GM21367 (cell line): ENCODE measurements around the gene ARHGAP35.
"Not testable (repeated sequence)": the region's sequence is repeated elsewhere in the genome, so short reads cannot be mapped to it uniquely, and the experiment has no call there.

ENCODE experiments used
- ATAC-seq: cut with Tn5 transposase; IDR thresholded peaks from one replicate; pipeline ENCODE4 v1.9.1; 2021; ENCODE audit not compliant: unreplicated experiment

Gene ARHGAP35

DNA sequence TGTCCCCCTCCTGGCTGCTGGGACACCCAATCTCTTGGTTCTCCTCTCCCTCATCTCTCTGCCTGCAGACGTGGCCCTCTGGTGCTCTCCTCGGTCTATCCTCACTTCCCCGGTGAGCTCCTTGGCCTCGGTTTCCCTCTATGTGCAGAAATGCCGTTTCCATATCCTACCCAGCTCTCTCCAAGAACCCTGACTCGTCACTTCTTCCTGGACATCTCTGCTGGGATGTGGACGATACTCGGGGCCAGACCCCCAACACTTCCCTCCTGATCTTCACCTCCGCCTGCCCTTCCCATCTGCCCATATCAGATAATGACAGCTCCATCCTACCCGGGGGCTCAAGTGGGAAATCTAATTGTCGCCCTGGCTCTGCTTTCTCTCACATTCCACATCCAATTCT lies 18.0 kb upstream of the ARHGAP35 start:
- ATAC-seq = no peak

DNA sequence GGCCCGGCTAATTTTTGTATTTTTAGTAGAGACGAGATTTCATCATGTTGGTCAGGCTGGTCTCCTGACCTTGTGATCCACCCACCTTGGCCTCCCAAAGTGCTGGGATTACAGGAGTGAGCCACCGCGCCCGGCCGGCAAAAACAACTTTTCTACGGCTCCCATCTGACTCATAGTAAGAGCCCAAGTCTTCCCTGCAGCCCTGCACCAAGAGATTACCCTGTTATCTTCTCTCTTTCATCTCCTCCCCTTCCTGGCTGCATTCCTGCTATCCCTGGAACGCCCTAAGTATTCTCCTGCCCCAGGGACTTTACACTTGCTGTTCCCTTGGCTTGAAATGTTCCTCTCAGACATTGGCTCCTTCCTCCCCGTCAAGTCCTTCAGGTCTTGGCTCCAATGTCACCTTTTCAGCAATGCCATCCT lies 16.7 kb upstream of the ARHGAP35 start:
- no peak for ATAC-seq

DNA sequence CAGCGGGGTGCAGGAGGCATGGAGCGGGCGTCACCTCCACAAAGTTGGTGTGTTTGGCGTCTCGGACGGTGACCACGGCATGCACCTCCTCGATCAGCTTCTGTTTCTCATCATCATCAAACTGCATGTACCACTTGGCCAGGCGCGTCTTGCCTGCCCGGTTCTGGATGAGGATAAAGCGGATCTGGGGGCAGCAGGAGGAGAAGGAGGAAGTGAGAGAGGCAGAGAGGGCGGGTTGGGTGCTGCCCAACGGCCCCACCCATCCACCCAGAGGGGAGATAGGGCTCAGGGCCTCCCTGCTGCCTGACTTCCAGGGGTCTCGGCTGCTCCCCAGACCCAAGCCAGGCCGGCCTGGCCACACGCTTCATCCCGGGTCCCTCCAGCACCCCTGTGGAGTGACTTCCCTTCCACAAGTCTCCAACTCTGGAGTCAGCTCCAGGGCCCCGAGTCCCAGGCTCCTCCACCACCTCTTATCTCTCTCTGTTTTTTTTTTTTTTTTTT lies 14.8 kb upstream of the ARHGAP35 start:
- no peak for ATAC-seq

DNA sequence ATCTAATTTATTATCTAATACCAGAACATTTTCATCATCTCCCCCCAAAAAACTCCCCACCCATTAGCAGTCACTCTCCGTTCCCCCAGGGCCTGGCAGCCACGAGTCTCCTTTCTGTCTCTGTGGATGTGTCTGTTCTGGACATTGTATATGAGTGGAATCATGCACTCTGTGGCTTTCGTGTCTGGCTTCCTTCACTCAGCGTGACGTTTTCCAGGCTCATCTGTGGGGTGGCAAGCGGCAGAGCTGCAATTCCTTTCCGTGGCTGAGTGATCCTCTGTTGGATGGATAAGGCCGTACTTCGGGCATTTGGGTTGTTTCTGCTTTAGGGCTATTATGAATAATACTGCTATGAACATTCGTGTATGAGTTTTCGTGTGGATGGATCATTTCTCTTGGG lies 13.3 kb upstream of the ARHGAP35 start:
- no peak for ATAC-seq

GRCh38 chr19:46848389-46848788 lies 12.4 kb upstream of the ARHGAP35 start:
- ATAC-seq = no peak

DNA sequence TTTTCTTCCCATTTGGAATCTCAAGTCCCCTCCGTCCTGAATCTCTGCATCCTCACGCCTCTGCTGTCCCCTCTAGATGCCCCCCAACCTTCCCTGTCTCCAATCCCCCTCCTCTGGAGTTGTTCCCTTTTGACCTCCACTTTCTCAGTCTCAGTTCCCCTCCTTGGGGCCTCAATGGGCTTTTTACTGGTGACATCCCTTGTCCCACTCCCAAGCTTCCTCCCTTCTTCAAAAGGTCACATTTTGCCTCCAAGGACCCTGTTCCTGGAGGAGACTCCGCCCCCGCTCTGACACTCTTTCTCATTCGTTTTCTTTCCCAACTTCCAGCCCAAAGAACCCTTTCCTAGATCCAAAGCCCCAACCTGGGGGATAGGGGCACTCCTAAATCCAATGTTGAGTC lies 11.2 kb upstream of the ARHGAP35 start:
- no peak for ATAC-seq

DNA sequence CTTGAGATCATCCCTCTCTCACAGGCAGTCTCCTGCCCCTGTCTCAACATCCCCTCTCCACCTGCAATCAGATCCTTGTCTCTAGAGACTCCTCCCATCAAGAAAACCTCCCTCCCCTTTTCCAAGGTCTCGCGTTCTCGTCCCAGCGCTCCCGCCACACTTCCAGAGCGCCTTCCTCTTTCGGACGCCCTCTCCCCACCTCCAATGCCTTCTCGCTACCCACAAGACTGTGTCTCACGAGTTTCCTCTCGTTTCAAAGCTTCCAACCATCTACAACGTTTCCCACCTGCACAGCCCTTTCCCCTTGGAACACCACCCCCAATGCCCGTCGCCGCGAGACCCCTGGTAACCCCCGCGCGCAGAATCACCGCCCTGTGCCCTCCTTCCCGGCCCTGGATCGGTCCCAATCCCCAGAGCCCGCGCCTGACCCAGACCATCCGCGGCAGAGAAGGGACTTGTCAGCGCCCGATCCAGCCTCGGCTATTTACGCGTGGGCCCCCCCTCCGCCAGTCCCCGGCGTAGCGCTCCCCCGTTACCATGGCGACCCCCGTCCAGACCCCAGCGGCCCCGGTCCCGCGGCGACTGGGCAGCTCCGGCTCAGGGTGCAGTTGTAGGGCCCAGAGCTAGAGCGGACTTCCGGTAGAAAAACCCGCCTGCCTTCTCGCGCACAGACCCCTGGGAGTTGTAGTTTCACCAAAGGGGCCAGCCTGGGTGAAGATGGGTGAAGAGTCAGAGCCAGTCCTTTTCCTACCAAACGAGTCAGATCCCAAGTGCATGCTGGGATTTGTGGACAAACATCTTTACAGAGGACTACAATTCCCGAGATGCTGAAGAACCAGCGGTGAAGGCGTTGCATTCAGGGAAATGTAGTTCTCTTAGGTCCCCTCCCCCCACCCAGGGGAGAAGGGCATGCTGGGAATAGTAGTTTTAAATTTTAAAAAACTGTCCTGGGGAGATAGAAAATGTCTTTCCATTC lies 10.3 kb upstream of the ARHGAP35 start, which contains the start of gene AP2S1:
Gene AP2S1 (minus strand): TSS at position 619 of the 976 bp plus-strand sequence. CDS start 80 bp downstream, at position 539.
- ATAC-seq = peak; percentile 84

DNA sequence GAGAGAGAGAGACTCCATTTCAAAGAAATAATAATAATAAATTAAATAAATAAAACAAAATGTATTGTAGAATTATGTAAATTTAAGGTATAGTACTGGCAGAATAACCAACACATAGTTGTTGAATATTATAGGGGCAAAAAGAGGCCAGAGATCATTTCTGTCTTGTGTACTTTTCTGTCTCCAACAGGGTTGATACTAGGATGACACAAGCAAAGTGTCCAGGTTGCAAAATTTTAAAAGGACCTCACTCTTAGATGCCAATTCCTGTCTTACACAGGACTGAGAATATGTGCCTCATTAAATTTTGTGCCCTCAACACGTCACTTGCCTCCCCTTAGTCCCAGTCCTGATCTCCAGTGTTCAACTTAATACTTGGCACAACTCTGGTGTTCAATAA lies 8.0 kb upstream of the ARHGAP35 start:
- ATAC-seq = no peak

DNA sequence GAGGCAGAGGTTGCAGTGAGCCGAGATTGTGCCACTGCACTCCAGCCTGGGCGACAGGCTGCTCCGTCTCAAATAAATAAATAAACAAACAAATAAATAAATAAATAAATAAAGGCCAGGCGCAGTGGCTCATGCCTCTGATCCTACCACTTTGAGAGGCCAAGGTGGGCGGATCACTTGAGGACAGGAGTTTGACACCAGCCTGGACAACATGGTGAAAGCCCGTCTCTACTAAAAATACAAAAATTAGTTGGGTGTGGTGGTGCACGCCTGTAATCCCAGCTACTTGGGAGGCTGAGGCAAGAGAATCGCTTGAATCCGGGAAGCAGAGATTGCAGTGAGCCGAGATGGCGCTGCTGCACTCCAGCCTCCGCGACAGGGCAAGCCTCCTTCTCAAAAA lies 6.1 kb upstream of the ARHGAP35 start:
- not testable (repeated sequence) for ATAC-seq

DNA sequence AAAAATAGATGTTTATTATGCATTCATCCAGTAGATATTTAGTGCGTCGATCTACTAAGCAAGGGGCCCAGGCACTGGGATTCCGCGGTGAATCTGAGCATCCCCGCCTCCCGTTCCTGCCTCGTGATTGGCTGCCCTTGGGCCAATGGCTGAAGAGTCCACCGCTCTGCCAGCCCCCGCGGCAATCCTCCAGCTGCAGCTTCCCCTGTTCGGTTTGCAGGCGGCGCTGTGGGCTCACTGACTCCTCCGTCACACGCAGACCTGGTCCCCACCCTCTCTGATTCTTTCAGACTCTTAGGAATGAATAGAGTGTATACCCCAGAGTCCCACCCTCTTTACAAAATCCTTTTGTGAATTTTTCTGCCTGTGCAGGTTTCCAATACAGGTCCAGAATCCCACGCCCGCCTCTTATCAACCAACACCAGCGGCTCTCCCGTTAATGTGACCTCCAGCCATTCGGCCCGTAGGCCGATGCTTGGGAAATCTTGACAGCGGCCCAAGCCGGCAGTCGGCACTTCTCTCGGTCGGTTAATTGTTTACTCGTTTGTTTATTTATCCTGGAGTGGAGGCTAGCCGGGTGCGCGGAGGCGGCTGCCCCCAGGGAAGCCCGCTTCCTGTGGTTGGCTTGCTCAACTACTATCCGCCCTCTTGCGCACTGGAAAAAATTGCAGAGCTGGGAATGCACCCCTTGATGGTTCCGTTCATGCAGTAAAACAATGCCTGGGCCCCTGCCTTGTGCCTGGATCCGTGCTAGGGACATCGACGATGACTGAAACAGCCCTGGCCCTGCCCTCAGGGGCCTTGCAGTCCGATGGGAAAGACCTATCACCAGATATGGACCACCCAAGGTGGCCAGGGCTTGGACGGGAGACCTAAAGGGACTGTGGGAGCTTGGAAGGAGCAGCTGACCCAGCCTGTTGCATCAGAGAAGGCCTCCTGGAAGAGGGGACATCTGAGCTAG lies 4.5 kb upstream of the ARHGAP35 start:
- peak; percentile 36 for ATAC-seq

GRCh38 chr19:46859637-46860124 lies 1.1 kb upstream of the ARHGAP35 start:
- ATAC-seq = no peak

- peak; percentile 50 for ATAC-seq
Measured at GRCh38 chr19:46860125-46860845, 512 bp upstream of the ARHGAP35 start.

DNA sequence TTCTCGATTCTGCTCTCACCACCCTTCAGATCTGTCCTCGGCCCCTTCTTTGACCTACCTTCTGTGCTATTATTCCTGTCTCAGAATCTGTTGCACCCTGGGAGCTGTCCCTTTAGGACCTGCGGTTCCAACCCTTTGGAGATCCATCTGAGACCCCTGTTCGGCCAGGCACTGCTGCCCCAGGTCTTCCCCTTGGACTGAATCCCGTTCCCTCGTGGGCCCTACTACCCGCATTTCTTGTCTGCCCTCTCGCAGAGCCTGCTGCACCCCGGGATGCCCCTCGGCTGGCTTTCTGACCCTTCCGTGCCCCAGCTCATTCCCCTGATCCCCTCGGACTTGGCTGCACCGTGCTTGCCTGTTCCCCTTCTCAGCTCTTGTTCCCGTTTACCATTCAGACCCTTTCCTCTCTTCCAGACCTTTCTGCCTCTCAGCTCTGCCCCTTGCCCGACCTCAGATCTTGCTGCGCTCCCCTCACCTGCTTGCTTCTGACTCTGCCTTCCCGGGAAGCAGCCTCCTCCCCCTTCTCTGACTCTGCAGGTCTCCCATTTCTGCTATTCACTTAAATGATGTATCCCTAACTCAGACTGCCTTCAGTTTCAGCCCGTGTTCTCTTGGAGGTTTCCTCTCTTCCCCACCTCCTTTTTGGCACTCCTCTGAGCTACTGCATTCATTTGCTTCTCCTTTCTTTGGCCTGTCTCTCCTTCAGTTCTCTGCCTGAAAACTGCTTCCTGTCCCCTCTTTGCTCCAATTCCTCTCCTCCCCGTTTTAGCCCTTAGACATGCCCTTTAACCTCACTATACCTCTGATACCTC lies 1.1 kb downstream of the ARHGAP35 start:
- no peak for ATAC-seq

GRCh38 chr19:46862503-46862834 lies 1.7 kb downstream of the ARHGAP35 start:
- no peak for ATAC-seq

- ATAC-seq = no peak
Measured at GRCh38 chr19:46862974-46863632, 2.3 kb downstream of the ARHGAP35 start.

DNA sequence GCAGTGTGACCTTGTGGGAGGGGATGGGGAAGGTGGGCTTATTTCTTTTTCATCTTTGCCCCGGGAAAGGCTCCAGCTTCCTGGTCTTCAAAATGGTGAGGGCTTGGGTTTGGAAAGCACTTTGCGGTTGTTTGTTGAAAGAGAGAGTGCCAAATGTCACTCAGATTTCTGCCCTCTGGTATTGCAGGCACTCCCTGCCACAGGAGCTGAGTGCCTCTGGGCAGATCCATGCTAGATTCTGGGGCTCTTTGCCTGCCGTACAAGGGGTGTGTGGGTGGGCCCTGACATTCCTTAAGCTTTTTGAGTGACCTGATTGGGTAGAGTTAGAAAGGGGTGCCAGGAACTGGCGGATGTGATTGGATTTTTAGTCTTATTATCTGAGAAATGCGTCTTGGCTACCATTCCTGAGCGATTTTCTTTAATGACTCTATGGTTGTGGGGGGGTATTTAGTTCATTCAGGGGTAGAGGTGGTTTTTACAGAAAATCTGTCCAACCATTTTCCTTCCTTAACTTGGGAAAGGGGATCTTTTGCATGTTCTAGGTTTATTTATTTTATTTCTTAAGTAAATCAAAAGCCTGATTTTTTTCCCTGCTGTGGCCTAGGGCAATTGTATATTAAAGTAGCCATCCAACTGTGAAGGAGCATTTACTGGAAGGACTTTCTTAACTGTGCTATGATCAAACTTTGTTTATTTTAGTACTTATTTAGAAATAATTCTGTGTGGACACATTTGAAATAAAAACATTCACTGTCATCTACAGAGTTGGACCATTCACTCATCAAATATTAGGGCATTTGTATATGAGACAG lies 3.2 kb downstream of the ARHGAP35 start:
- ATAC-seq = no peak

DNA sequence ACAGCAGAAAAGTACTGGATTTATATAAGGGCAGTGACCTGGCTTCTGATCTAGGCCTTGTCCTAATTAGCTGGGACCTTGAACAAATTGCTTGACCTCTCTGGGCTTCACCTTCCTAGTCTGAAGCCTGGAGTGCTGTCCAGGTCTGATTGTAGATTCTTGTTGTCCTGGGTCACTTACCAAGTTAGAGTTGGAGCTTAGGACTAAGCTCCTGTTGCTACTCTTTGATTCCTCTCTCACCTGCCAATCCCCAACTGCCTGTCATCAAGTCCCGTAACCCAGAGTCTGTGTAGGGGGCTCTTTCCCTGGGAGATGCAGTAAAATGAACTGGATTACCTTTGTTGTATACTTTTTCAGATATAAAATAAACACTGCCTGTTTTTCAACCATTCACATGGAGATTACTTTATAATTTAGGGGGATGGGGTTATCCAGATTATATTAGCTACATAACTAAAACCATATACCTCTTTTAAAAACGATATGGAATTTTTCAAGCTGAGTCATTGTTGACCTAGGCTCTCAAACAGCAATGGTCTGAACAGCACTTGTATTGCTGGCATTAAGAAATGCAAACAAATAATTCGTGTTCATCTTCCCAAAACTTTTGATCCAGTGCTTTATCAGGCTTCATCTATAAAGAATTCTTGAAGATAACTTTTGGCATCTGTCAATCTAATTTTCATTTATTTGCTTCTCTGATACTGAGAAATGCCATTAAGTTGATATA lies 5.8 kb downstream of the ARHGAP35 start:
- ATAC-seq = no peak

DNA sequence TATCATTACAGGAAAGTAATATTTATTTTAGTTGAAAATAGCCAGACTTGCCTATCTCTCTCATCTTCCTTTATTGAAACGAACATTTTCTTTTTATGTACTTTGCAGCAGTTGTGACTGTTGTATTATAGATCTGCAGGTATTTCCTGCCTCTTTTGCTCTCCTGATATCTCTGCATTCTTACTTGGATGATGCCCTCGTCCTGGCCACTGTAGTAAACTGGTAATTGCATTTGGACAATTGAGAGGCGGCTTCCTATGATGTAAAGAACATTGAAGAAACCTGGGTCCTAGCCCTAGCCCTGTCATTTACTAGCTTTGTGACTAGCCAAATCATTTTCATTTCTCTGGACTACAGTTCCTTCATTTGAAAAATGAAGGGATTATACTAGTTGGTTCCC lies 6.4 kb downstream of the ARHGAP35 start:
- ATAC-seq = no peak
